ENCODE measurements around the gene ENDOV. TPM values are rescaled to one million over a fixed set of nuclear protein-coding genes. Genes with fewer than 3 reads are reported as not detected.

The ENDOV gene
- total RNA-seq, 1 experiment from 2014 or later = 45.6 TPM

GRCh38 chr17:80374039-80374731 lies 40.8 kb upstream of the ENDOV start:
- Histone ChIP-seq H2AFZ (ENCODE audit: low read depth, low read length, poor library complexity, severe bottlenecking) (no peak overlapping the region), H3K9me2 (ENCODE audit: insufficient read depth) (no peaks in the 10 kb centered on the region), H3K4me3 (replicated peaks in 1 of 2; ENCODE audit: low read depth in 1 of 2, low read length in 2 of 2) (no peak overlapping the region), H3K9ac (ENCODE audit: low read length) (no peak overlapping the region), H4K20me1 (ENCODE audit: insufficient read depth) (no peaks in the 10 kb centered on the region), H3K4me2 (ENCODE audit: low read length) (no peak overlapping the region), H3K79me2 (ENCODE audit: insufficient read depth, low read length) (no peaks in the 10 kb centered on the region), H3K27ac (ENCODE audit: low read depth, low read length) (no peak overlapping the region), H3K4me1 (ENCODE audit: control insufficient read depth in 1 of 2, insufficient read depth in 2 of 2, low read length in 2 of 2) (no peaks in the 10 kb centered on the region), H3K9me3 (ENCODE audit: control insufficient read depth in 1 of 2, insufficient read depth in 1 of 2, low read depth in 1 of 2, low read length in 2 of 2) (no peaks in the 10 kb centered on the region), H3K36me3 (ENCODE audit: control insufficient read depth in 1 of 2, insufficient read depth in 2 of 2, low read length in 2 of 2) (peaks cover 23 to 40% of the 10 kb centered on the region in 2 experiments; a peak in 3 of 4 replicates), H3K27me3 (ENCODE audit: insufficient read depth, low read length) (no peaks in the 10 kb centered on the region)
- POLR2A ChIA-PET = no interaction called here
- intact Hi-C loops (cut with micrococcal nuclease) = no loop called here
- CTCF ChIA-PET = no interaction called here
- RAD21 ChIA-PET (ENCODE audit: low non-redundant PET in 1 of 2, low total read pairs in 2 of 2, uncharacterized antibody in 2 of 2, unreplicated experiment in 2 of 2) = no interaction called here
- DNase-seq (ENCODE audit: low read depth, low spot score) (no peak), ATAC-seq (no peak; the same call in 1 of the 2 replicates)
- TF ChIP-seq YY1 (IDR thresholded peaks at IDR 0.05; ENCODE audit: extremely low read depth, insufficient replicate concordance, low read depth, low read length) (no peak), POLR2A (IDR thresholded peaks at IDR 0.05; ENCODE audit: borderline replicate concordance, extremely low read depth, insufficient read depth, insufficient read length) (no peak), CTCF (IDR thresholded peaks at IDR 0.05 in 2 of 3, conservative IDR thresholded peaks at IDR 0.05 in 1 of 3; ENCODE audit: borderline replicate concordance in 1 of 3, insufficient read depth in 1 of 3, low read depth in 2 of 3, low read length in 2 of 3) (no peak), SRF (IDR thresholded peaks at IDR 0.05; ENCODE audit: low read depth) (no peak), FOSL1 (IDR thresholded peaks at IDR 0.05; ENCODE audit: low read depth) (no peak), EGR1 (IDR thresholded peaks at IDR 0.05; ENCODE audit: low read depth) (no peak), ELF1 (IDR thresholded peaks at IDR 0.05; ENCODE audit: borderline replicate concordance, low read depth) (no peak), ZBTB33 (IDR thresholded peaks at IDR 0.05; ENCODE audit: extremely low read depth, insufficient replicate concordance, low read length) (no peak)
- no TSS peak for BruUV-seq (replicated peaks)

Measured in HCT116 (cell line).